MM.1S (cell line): ENCODE data around the gene PRM3.

Experiments used
- DNase-seq: peaks from one replicate; pipeline ENCODE4 v3.0.0-alpha.2; 2015
- H2AFZ ChIP-seq: fragments of 300-600 bp; sonication (generic); 2 replicates; pipeline ENCODE4 v1.6.0; 2016; ENCODE audit warnings: antibody characterized with exemption, low read length
- H3F3A ChIP-seq: fragments of 300-600 bp; sonication (generic); 2 replicates; pipeline ENCODE4 v1.6.1; 2016; ENCODE audit warnings: mild to moderate bottlenecking, antibody characterized with exemption, low read length, moderate library complexity, mixed read lengths; ENCODE audit not compliant: insufficient read depth
- H3K27ac ChIP-seq: fragments of 300-600 bp; sonication (generic); 2 replicates; pipeline ENCODE4 v1.5.1; 2016; ENCODE audit warnings: mild to moderate bottlenecking, low read length
- H3K27me3 ChIP-seq: fragments of 300-600 bp; sonication (generic); replicated peaks from 2 replicates; pipeline ENCODE4 v1.6.0; 2016; ENCODE audit warnings: low read length; ENCODE audit not compliant: insufficient read depth
- H3K36me3 ChIP-seq: fragments of 300-600 bp; sonication (generic); replicated peaks from 2 replicates; pipeline ENCODE4 v1.6.1; 2016; ENCODE audit warnings: mild to moderate bottlenecking, low read length, mixed read lengths; ENCODE audit not compliant: insufficient read depth
- H3K4me1 ChIP-seq: fragments of 300-600 bp; sonication (generic); 2 replicates; pipeline ENCODE4 v1.6.1; 2016; ENCODE audit warnings: low read length, mixed read lengths
- H3K4me2 ChIP-seq: fragments of 300-600 bp; sonication (generic); 2 replicates; pipeline ENCODE4 v1.6.0; 2016; ENCODE audit warnings: low read depth, low read length
- H3K4me3 ChIP-seq: fragments of 300-600 bp; sonication (generic); 2 replicates; pipeline ENCODE4 v1.5.1; 2016; ENCODE audit warnings: low read length, mixed read lengths
- H3K79me2 ChIP-seq: fragments of 300-600 bp; sonication (generic); 2 replicates; pipeline ENCODE4 v1.6.1; 2016; ENCODE audit warnings: mixed run types, low read length, mixed read lengths
- H3K9ac ChIP-seq: fragments of 300-600 bp; sonication (generic); 2 replicates; pipeline ENCODE4 v1.6.1; 2016; ENCODE audit warnings: low read length, mixed read lengths
- H3K9me2 ChIP-seq: fragments of 300-600 bp; sonication (generic); replicated peaks from 2 replicates; pipeline ENCODE4 v1.6.1; 2016; ENCODE audit warnings: mild to moderate bottlenecking, low read length, mixed read lengths; ENCODE audit not compliant: insufficient read depth
- H3K9me3 ChIP-seq: fragments of 300-600 bp; sonication (generic); replicated peaks from 2 replicates; pipeline ENCODE4 v1.6.1; 2016; ENCODE audit warnings: mild to moderate bottlenecking, low read length, mixed read lengths; ENCODE audit not compliant: insufficient read depth
- H4K20me1 ChIP-seq: fragments of 300-600 bp; sonication (generic); 2 replicates; pipeline ENCODE4 v1.6.1; 2016; ENCODE audit warnings: mild to moderate bottlenecking, low read length, moderate library complexity, mixed read lengths; ENCODE audit not compliant: insufficient read depth
- CTCF ChIP-seq: fragments of 300-600 bp; sonication (generic); IDR thresholded peaks from 2 replicates; pipeline ENCODE4 v1.5.1; 2016; ENCODE audit warnings: antibody characterized with exemption, low read length, mixed read lengths
- EZH2 ChIP-seq: fragments of 300-600 bp; sonication (generic); optimal IDR thresholded peaks from 2 replicates; pipeline ENCODE3; 2017; ENCODE audit warnings: low read depth, mild to moderate bottlenecking, antibody characterized with exemption, low read length, mixed read lengths
- EZH2phosphoT487 ChIP-seq: fragments of 300-600 bp; sonication (generic); IDR thresholded peaks from 2 replicates; pipeline ENCODE4 v1.6.1; 2018; ENCODE audit warnings: antibody characterized with exemption, low read length

The PRM3 gene

GRCh38 chr16:11263737-11264136 lies 9.7 kb downstream of the PRM3 start:
- H3K27me3 ChIP-seq: peaks cover 7% of the 10 kb centered on the region; the same call in 1 of the 2 replicates
- no peak overlapping the region for H3K4me2 ChIP-seq
- TF ChIP-seq EZH2 (no peak), EZH2phosphoT487 (no peak)
- H3K9me3 ChIP-seq: no peaks in the 10 kb centered on the region
- H3K27ac ChIP-seq: no peak overlapping the region
- H3K79me2 ChIP-seq: no peaks in the 10 kb centered on the region
- no peak overlapping the region for H3K4me3 ChIP-seq
- DNase-seq: no peak
- no peaks in the 10 kb centered on the region for H4K20me1 ChIP-seq
- H3K9ac ChIP-seq: no peak overlapping the region
- no peak overlapping the region for H2AFZ ChIP-seq
- no peaks in the 10 kb centered on the region for H3K36me3 ChIP-seq
- peaks cover 9% of the 10 kb centered on the region for H3F3A ChIP-seq
- H3K4me1 ChIP-seq: peaks cover 6% of the 10 kb centered on the region
- H3K9me2 ChIP-seq: no peaks in the 10 kb centered on the region

- Histone ChIP-seq H3F3A (peaks cover 17% of the 10 kb centered on the region), H3K9me3 (no peaks in the 10 kb centered on the region), H3K79me2 (no peaks in the 10 kb centered on the region), H3K9me2 (no peaks in the 10 kb centered on the region), H3K9ac (no peak overlapping the region), H3K4me3 (no peak overlapping the region), H3K36me3 (no peaks in the 10 kb centered on the region), H3K4me2 (no peak overlapping the region), H2AFZ (no peak overlapping the region), H4K20me1 (no peaks in the 10 kb centered on the region), H3K27me3 (no peaks in the 10 kb centered on the region; the same call in 1 of the 2 replicates), H3K27ac (no peak overlapping the region), H3K4me1 (peaks cover 12% of the 10 kb centered on the region)
- DNase-seq: no peak
- TF ChIP-seq EZH2phosphoT487 (no peak), EZH2 (no peak), CTCF (no peak)
These were observed 10.5 kb downstream of the PRM3 start for GRCh38 chr16:11262915-11263314.

GRCh38 chr16:11260596-11260966 lies 12.8 kb downstream of the PRM3 start:
- no peaks in the 10 kb centered on the region for H3K27me3 ChIP-seq
- no peak for TF ChIP-seq CTCF
- no peak for TF ChIP-seq EZH2
- TF ChIP-seq EZH2phosphoT487: no peak
- DNase-seq: no peak

GRCh38 chr16:11259655-11260595 lies 13.5 kb downstream of the PRM3 start:
- Histone ChIP-seq H3K9ac (no peak overlapping the region), H3K79me2 (no peaks in the 10 kb centered on the region), H3K4me1 (peaks cover 22% of the 10 kb centered on the region), H3K9me2 (no peaks in the 10 kb centered on the region), H3K36me3 (no peaks in the 10 kb centered on the region), H4K20me1 (no peaks in the 10 kb centered on the region), H3K9me3 (no peaks in the 10 kb centered on the region), H3K27me3 (no peaks in the 10 kb centered on the region), H2AFZ (no peak overlapping the region), H3F3A (peaks cover 34% of the 10 kb centered on the region), H3K27ac (no peak overlapping the region), H3K4me2 (no peak overlapping the region), H3K4me3 (no peak overlapping the region)
- no peak for DNase-seq
- TF ChIP-seq EZH2 (no peak), CTCF (no peak), EZH2phosphoT487 (no peak)

More at GRCh38 chr16:11260596-11260966, 12.8 kb downstream of the PRM3 start:
- Histone ChIP-seq H3K27ac (no peak overlapping the region), H3K9ac (no peak overlapping the region), H3K9me3 (no peaks in the 10 kb centered on the region), H3F3A (peaks cover 34% of the 10 kb centered on the region), H3K4me3 (no peak overlapping the region), H2AFZ (no peak overlapping the region), H3K79me2 (no peaks in the 10 kb centered on the region), H3K9me2 (no peaks in the 10 kb centered on the region), H3K4me1 (peaks cover 22% of the 10 kb centered on the region), H3K4me2 (no peak overlapping the region), H3K36me3 (no peaks in the 10 kb centered on the region), H4K20me1 (no peaks in the 10 kb centered on the region)
